Peyer's patch (tissue), 4 donors: ENCODE data around the gene CERS3. TPM values are rescaled to one million over a fixed set of nuclear protein-coding genes. Genes with fewer than 3 reads are reported as not detected.
A peak's percentile ranks its signal among the peaks of the same experiment; 100 is the strongest.

Source experiments
- DNase-seq, 3 donors: peaks; one replicate each; pipeline ENCODE4 v3.0.0-alpha.2; 2017 to 2019
- H3K27ac ChIP-seq, 4 donors: fragments of 200-600 bp; sonication (generic); one replicate each; pipeline ENCODE4 v1.5.1; 2016 to 2019
- H3K27me3 ChIP-seq, 2 donors: fragments of 200-600 bp; sonication (generic); one replicate each; pipeline ENCODE4 v1.5.1; 2019
- H3K36me3 ChIP-seq, 3 donors: fragments of 200-600 bp; sonication (generic); one replicate each; pipeline ENCODE4 v1.5.1; 2016 to 2019
- H3K4me1 ChIP-seq, 4 donors: fragments of 200-600 bp; sonication (generic); one replicate each; pipeline ENCODE4 v1.5.1; 2016 to 2019
- H3K4me3 ChIP-seq, 4 donors: fragments of 200-600 bp; sonication (generic); 1 replicate in 3 of 4; 2 replicates in 1 of 4; pipeline ENCODE4 v1.5.1; 2016 to 2019; ENCODE audit warnings: mild to moderate bottlenecking in 1 of 4
- H3K9me3 ChIP-seq, 4 donors: fragments of 200-600 bp; sonication (generic); one replicate each; pipeline ENCODE4 v1.5.1; 2016 to 2019; ENCODE audit warnings: mild to moderate bottlenecking in 1 of 4
- POLR2A ChIP-seq, 2 donors: fragments of 450-650 bp; IDR thresholded peaks; one replicate each; pipeline ENCODE4 v1.5.1; 2017; ENCODE audit warnings: antibody characterized with exemption in 2 of 2, mild to moderate bottlenecking in 2 of 2, moderate library complexity in 2 of 2
- total RNA-seq, 4 donors: library from RNA; depleted of rRNA; stranded (reverse); fragments of >200 nt; gene quantifications; one replicate each; pipeline ENCODE4 v1.1.0, GENCODE V29; 2016
- TF ChIP-seq, protein P1 (sequence below), 6 experiments: fragments of 450-650 bp in 4 of 6; fragments of 200-600 bp in 2 of 6; sonication (generic) in 1 of 6; IDR thresholded peaks; one replicate each; pipeline ENCODE4 v1.5.1; 2017 to 2019; ENCODE audit warnings: antibody characterized with exemption in 6 of 6, mild to moderate bottlenecking in 3 of 6, moderate library complexity in 1 of 6

The CERS3 gene
- total RNA-seq, 4 donors from 2014 or later: not detected

- Histone ChIP-seq H3K36me3 (no peaks in the 10 kb centered on the region), H3K27me3 (no peaks in the 10 kb centered on the region), H3K27ac (no peak overlapping the region), H3K9me3 (peaks cover 0 to 5% (median 2%) of the 10 kb centered on the region in 4 donors), H3K4me3 (no peak overlapping the region), H3K4me1 (no peaks in the 10 kb centered on the region)
- no peak for TF ChIP-seq POLR2A (IDR thresholded peaks at IDR 0.05)
- TF ChIP-seq, protein P1, sequence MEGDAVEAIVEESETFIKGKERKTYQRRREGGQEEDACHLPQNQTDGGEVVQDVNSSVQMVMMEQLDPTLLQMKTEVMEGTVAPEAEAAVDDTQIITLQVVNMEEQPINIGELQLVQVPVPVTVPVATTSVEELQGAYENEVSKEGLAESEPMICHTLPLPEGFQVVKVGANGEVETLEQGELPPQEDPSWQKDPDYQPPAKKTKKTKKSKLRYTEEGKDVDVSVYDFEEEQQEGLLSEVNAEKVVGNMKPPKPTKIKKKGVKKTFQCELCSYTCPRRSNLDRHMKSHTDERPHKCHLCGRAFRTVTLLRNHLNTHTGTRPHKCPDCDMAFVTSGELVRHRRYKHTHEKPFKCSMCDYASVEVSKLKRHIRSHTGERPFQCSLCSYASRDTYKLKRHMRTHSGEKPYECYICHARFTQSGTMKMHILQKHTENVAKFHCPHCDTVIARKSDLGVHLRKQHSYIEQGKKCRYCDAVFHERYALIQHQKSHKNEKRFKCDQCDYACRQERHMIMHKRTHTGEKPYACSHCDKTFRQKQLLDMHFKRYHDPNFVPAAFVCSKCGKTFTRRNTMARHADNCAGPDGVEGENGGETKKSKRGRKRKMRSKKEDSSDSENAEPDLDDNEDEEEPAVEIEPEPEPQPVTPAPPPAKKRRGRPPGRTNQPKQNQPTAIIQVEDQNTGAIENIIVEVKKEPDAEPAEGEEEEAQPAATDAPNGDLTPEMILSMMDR (IDR thresholded peaks at IDR 0.05): no peak
- DNase-seq: no peak
Observed at GRCh38 chr15:100384108-100384410, 144.7 kb downstream of the CERS3 start.

DNA sequence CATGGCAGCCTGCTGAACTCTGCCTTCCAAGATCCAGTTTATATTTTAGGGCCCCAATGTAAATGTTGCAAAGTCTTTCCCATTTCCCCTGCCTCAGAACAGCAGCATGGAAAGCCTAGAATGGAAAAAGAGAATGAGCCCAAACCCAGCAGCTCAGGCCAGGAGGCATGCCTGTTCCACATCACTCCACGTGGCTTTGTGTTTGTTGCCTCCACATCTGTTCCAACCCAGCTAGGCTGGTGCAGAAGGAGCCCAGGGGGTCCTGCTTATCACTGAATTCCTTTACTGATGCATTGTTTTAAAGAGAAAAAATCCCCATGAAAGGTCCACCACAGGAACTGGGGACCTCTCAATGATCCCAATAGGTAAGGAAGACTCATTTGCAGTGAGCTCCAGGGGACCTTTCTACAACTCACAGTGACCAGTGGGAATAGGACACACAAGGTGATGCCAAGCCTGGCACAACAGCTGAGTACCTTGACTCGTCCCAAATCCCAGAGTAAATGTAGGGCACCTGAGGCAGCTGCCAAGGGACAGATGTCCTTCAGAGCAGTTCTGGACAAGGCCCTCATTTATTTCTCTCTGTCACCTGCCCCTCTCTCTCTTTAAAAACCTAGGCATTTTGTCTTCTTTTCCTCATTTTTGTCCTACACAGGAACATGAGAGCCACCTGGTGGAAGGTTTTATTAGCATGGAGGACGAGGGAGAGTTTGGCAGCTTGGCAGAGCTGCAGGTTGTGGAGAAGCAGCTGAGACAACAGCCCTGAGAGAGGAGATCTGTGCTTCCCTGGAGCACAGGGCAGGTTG is 145.2 kb downstream of the CERS3 start:
- Histone ChIP-seq H3K4me3 (no peak overlapping the region), H3K27me3 (no peaks in the 10 kb centered on the region), H3K36me3 (no peaks in the 10 kb centered on the region), H3K9me3 (peaks cover 0 to 5% (median 2%) of the 10 kb centered on the region in 4 donors), H3K4me1 (no peaks in the 10 kb centered on the region), H3K27ac (no peak overlapping the region)
- no peak for TF ChIP-seq POLR2A (IDR thresholded peaks at IDR 0.05)
- TF ChIP-seq, protein P1 (IDR thresholded peaks at IDR 0.05): peak in 4 of 6 experiments; percentile 21 to 47 (median 45)
- DNase-seq: no peak

DNA sequence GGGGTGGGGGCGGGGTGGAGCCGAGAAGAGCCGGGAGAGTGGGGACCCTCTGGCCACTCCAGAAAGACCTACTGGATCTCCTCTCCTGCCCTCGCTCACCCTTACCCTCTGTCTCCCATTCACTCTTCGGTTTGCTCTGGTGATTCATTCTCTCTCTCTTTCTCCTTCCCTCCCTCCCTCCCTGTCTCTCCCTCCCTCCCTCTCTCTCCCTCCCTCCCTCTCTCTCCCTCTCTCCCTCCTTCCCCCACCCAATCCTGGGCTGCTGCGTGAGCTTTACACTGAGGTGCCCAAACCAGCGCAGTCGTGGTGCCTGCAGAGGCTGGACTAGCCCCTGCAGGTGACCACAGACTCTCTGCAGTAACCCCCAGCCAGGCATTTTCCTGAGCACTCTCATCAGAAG is 154.8 kb downstream of the CERS3 start:
- peaks cover 0 to 8% of the 10 kb centered on the region in 2 donors for H3K27me3 ChIP-seq
- no peak for DNase-seq
- H3K4me3 ChIP-seq: peak overlapping the region in 3 of 4 donors; percentile 20 to 40 (median 35)
- no peak overlapping the region for H3K27ac ChIP-seq
- no peaks in the 10 kb centered on the region for H3K9me3 ChIP-seq
- no peaks in the 10 kb centered on the region for H3K4me1 ChIP-seq
- no peak for TF ChIP-seq POLR2A (IDR thresholded peaks at IDR 0.05)
- no peaks in the 10 kb centered on the region for H3K36me3 ChIP-seq

GRCh38 chr15:100373120-100373896 is 155.4 kb downstream of the CERS3 start:
- peaks cover 0 to 8% of the 10 kb centered on the region in 2 donors for H3K27me3 ChIP-seq
- no peaks in the 10 kb centered on the region for H3K4me1 ChIP-seq
- TF ChIP-seq, protein P1 (IDR thresholded peaks at IDR 0.05): no peak
- TF ChIP-seq POLR2A (IDR thresholded peaks at IDR 0.05): no peak
- H3K9me3 ChIP-seq: no peaks in the 10 kb centered on the region
- peak overlapping the region in 2 of 4 donors; percentile 22 to 32 for H3K27ac ChIP-seq
- H3K36me3 ChIP-seq: no peaks in the 10 kb centered on the region
- H3K4me3 ChIP-seq: peak overlapping the region; percentile 20 to 40 (median 32)
- no peak for DNase-seq

GRCh38 chr15:100372739-100373119 is 156.0 kb downstream of the CERS3 start:
- peak overlapping the region in 3 of 4 donors; percentile 20 to 40 (median 35) for H3K4me3 ChIP-seq
- H3K36me3 ChIP-seq: no peaks in the 10 kb centered on the region
- H3K27me3 ChIP-seq: peaks cover 0 to 8% of the 10 kb centered on the region in 2 donors
- no peak for TF ChIP-seq POLR2A (IDR thresholded peaks at IDR 0.05)
- TF ChIP-seq, protein P1 (IDR thresholded peaks at IDR 0.05): no peak
- no peaks in the 10 kb centered on the region for H3K9me3 ChIP-seq
- H3K4me1 ChIP-seq: no peaks in the 10 kb centered on the region
- DNase-seq: no peak
- H3K27ac ChIP-seq: peak overlapping the region in 1 of 4 donors; percentile 22

DNA sequence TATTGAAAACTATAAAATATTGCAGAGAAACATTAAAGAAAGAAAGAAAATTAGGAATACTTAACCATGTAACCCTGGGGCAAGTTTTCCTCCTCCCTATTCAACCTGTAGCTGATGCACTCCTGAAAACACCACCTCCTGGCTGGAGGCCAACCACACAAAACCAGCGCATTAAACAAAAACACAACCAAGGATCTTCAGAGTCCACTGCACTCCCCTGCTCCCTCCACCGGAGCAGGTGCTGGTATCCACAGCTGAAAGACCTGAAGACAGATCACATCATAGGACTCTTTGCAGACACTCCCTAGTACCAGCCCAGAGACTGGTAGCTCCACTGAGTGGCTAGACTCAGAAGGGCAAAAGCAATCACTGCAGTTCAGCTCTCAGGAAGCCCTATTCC is 173.4 kb downstream of the CERS3 start:
- no peaks in the 10 kb centered on the region for H3K36me3 ChIP-seq
- H3K27me3 ChIP-seq: no peaks in the 10 kb centered on the region
- no peak for TF ChIP-seq POLR2A (IDR thresholded peaks at IDR 0.05)
- TF ChIP-seq, protein P1 (IDR thresholded peaks at IDR 0.05): no peak
- H3K9me3 ChIP-seq: no peaks in the 10 kb centered on the region
- H3K27ac ChIP-seq: no peak overlapping the region
- no peak for DNase-seq
- H3K4me1 ChIP-seq: no peaks in the 10 kb centered on the region
- no peak overlapping the region for H3K4me3 ChIP-seq
